ENCODE measurements around the gene PRR7.

Gene PRR7

GRCh38 chr5:177425801-177426565, 20.6 kb upstream of the PRR7 start:
- TF ChIP-seq CTCF (conservative IDR thresholded peaks at IDR 0.05; ENCODE audit: low read depth, low read length), result no peak
- peak overlapping the region; percentile 18; the same call in 1 of the 2 replicates for H3K9ac ChIP-seq
- no peaks in the 10 kb centered on the region for H3K79me2 ChIP-seq (ENCODE audit: insufficient read depth, low read depth)
- H3K27me3 ChIP-seq (ENCODE audit: insufficient read depth, low read depth), result no peaks in the 10 kb centered on the region
- H4K20me1 ChIP-seq (ENCODE audit: insufficient read depth), result no peaks in the 10 kb centered on the region
- peak overlapping the region; percentile 71 for H2AFZ ChIP-seq (ENCODE audit: low read depth)
- H3K4me3 ChIP-seq (IDR thresholded peaks at IDR 0.05; ENCODE audit: insufficient read depth, low read depth, low read length), result no peak overlapping the region
- peak overlapping the region; percentile 78 for H3K4me2 ChIP-seq
- peak overlapping the region; percentile 33; the same call in 1 of the 2 replicates for H3K27ac ChIP-seq
- peaks cover 45% of the 10 kb centered on the region for H3K4me1 ChIP-seq (ENCODE audit: low read depth, poor library complexity, severe bottlenecking)
- H3K36me3 ChIP-seq (ENCODE audit: insufficient read depth), result no peaks in the 10 kb centered on the region

GRCh38 chr5:177426566-177427210, 19.9 kb upstream of the PRR7 start, which contains the start of gene GRK6:
TSS of gene GRK6 (plus strand) at chr5:177426676. CDS start at chr5:177426846, 170 bp downstream.
- Histone ChIP-seq H2AFZ (ENCODE audit: low read depth) (peak within 1 kb of the TSS; percentile 71), H3K9ac (peak within 1 kb of the TSS; percentile 68; the same call in 1 of the 2 replicates), H3K27me3 (ENCODE audit: insufficient read depth, low read depth) (no peaks in the 10 kb centered on the region), H3K4me1 (ENCODE audit: low read depth, poor library complexity, severe bottlenecking) (peaks cover 51% of the 10 kb centered on the region), H3K4me3 (IDR thresholded peaks at IDR 0.05; ENCODE audit: insufficient read depth, low read depth, low read length) (no peak within 1 kb of the TSS), H3K79me2 (ENCODE audit: insufficient read depth, low read depth) (no peaks in the 10 kb centered on the region), H3K27ac (peak within 1 kb of the TSS; percentile 56), H4K20me1 (ENCODE audit: insufficient read depth) (no peaks in the 10 kb centered on the region), H3K4me2 (peak within 1 kb of the TSS; percentile 91), H3K36me3 (ENCODE audit: insufficient read depth) (no peaks in the 10 kb centered on the region)
- no peak for TF ChIP-seq CTCF (conservative IDR thresholded peaks at IDR 0.05; ENCODE audit: low read depth, low read length)

- Histone ChIP-seq H3K36me3 (ENCODE audit: insufficient read depth) (no peaks in the 10 kb centered on the region), H3K27ac (peak overlapping the region; percentile 56), H2AFZ (ENCODE audit: low read depth) (no peak overlapping the region), H3K4me2 (peak overlapping the region; percentile 91), H3K79me2 (ENCODE audit: insufficient read depth, low read depth) (no peaks in the 10 kb centered on the region), H4K20me1 (ENCODE audit: insufficient read depth) (no peaks in the 10 kb centered on the region), H3K9ac (peak overlapping the region; percentile 68; the same call in 1 of the 2 replicates), H3K4me1 (ENCODE audit: low read depth, poor library complexity, severe bottlenecking) (peaks cover 57% of the 10 kb centered on the region), H3K4me3 (IDR thresholded peaks at IDR 0.05; ENCODE audit: insufficient read depth, low read depth, low read length) (no peak overlapping the region), H3K27me3 (ENCODE audit: insufficient read depth, low read depth) (no peaks in the 10 kb centered on the region)
- TF ChIP-seq CTCF (conservative IDR thresholded peaks at IDR 0.05; ENCODE audit: low read depth, low read length), result no peak
Observed at GRCh38 chr5:177427211-177427822, 19.3 kb upstream of the PRR7 start.

- Histone ChIP-seq H3K27me3 (ENCODE audit: insufficient read depth, low read depth) (no peaks in the 10 kb centered on the region), H4K20me1 (ENCODE audit: insufficient read depth) (no peaks in the 10 kb centered on the region), H3K4me1 (ENCODE audit: low read depth, poor library complexity, severe bottlenecking) (peaks cover 64% of the 10 kb centered on the region), H3K4me2 (peak overlapping the region; percentile 91), H3K27ac (no peak overlapping the region), H3K36me3 (ENCODE audit: insufficient read depth) (no peaks in the 10 kb centered on the region), H3K4me3 (IDR thresholded peaks at IDR 0.05; ENCODE audit: insufficient read depth, low read depth, low read length) (no peak overlapping the region), H3K9ac (peak overlapping the region; percentile 68; the same call in 1 of the 2 replicates), H2AFZ (ENCODE audit: low read depth) (no peak overlapping the region), H3K79me2 (ENCODE audit: insufficient read depth, low read depth) (no peaks in the 10 kb centered on the region)
- TF ChIP-seq CTCF (conservative IDR thresholded peaks at IDR 0.05; ENCODE audit: low read depth, low read length), result no peak
Observed at GRCh38 chr5:177427919-177428573, 18.6 kb upstream of the PRR7 start.

All from KMS-11 (cell line).